ENCODE results near the gene RFPL2. TPM values are rescaled to one million over a fixed set of nuclear protein-coding genes. Genes with fewer than 3 reads are reported as not detected.
"Not testable (repeated sequence)": the region's sequence is repeated elsewhere in the genome, so short reads cannot be mapped to it uniquely, and the experiment has no call there.

RFPL2 gene
- polyA plus RNA-seq, 5 donors = not detected

- DNase-seq = no peak
Measured at GRCh38 chr22:32175115-32175514, 29.8 kb downstream of the RFPL2 start.

DNA sequence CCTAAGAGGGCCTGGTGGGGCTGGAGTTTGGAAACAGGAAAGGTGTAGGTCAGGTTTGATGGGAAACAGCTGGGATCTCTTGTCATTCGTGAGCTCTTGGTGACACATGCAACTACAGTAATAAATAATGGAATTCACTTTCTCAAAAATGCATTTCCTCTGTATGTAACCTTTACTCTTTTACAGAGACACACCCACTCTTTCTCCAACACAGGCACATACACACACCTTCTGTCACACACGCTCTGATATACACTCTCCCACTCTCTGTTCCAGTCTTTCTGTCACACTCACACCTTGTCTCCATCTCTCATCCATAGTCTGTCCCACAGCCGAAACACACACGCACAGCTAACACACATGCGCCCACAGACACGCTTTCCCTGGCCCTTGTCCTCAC is 39.2 kb downstream of the RFPL2 start:
- no peak for DNase-seq

- DNase-seq = no peak
Measured at GRCh38 chr22:32164075-32164860, 40.6 kb downstream of the RFPL2 start.

- not testable (repeated sequence) for DNase-seq
Measured at GRCh38 chr22:32160411-32160810, 44.5 kb downstream of the RFPL2 start.

GRCh38 chr22:32158712-32159533 is 46.0 kb downstream of the RFPL2 start, which contains the start of gene C22orf42:
Gene C22orf42 (minus strand): TSS chr22:32159303. CDS start chr22:32159215, 88 bp downstream.
- no peak for DNase-seq

GRCh38 chr22:32157632-32158031 is 47.2 kb downstream of the RFPL2 start:
- not testable (repeated sequence) for DNase-seq

- DNase-seq = not testable (repeated sequence)
Measured at GRCh38 chr22:32154727-32155126, 50.1 kb downstream of the RFPL2 start.

- not testable (repeated sequence) for DNase-seq
Measured at GRCh38 chr22:32151641-32152040, 53.2 kb downstream of the RFPL2 start.

GRCh38 chr22:32150647-32151046 is 54.2 kb downstream of the RFPL2 start:
- not testable (repeated sequence) for DNase-seq

DNA sequence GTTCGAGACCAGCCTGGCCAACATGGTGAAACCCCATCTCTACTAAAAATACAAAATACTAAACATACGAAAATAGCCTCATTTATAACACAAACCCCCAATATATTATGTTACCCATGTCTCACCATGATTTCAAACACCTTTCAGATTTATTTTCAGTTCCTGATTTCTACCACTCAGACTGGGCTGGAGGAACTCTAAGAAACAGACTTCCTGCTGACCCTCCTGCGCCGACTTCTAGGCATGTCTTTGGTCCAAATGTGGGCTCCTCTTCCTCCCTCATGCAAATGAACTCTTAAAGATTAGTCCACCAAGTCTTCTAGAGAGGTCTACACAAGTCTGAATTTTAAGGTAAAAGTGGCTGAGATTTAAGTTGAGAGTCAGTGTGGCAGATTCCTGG is 56.5 kb downstream of the RFPL2 start:
- DNase-seq = not testable (repeated sequence)

- DNase-seq = not testable (repeated sequence)
Measured at GRCh38 chr22:32147128-32147527, 57.7 kb downstream of the RFPL2 start.

DNA sequence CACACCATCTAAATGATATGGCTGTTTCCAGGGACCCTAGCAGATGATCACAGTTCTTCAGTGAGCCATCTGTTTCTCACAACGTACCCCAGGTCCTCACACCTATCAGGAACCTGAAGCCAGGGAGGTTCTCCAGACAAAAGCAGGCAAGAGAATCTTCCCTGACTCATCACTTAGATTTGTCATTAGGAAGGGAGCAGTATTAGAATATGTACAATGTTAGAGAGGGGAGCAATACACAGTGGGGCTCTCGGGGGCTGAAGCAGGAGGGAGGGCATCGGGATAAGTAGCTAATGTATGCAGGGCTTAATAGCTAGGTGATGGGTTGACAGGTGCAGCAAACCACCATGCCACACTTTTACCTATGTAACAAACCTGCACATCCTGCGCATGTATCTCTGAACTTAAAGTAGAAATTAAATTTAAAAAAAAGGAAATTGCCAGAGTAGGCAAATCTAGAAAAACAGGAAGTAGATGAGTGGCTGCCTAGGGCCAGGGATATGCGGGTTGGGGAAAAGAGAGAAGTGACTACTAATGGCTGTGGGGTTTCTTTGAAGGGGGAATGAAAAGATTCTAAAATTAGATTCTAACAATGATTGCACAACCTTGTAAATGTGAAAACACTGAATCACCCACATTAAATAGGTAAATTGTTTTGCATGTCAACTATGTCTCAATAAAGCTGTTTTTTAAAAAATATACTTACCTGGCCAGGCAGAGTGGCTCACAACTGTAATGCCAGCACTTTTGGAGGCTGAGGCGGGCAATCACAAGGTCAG is 60.2 kb downstream of the RFPL2 start:
- DNase-seq = no peak

- no peak for DNase-seq
Measured at GRCh38 chr22:32142600-32142999, 62.3 kb downstream of the RFPL2 start.

DNA sequence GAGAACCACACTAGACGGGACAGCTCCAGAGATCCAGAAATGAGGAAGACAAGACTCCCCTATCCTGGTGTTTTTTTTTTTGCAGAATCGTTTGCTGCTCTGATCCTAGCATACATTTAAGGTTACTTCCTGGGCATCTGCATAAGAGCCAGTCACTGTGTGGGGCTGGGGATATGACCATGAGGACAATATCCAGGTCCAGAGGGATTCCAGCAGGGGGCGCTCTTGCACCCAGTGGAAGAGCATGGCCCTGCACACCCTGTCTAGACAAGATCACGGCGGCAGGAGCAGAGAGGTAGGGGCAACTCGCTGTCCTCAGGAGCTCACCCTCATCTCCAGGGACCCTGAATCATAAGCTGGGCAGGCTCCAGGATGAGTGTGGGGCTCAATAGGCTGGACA is 64.2 kb downstream of the RFPL2 start:
- not testable (repeated sequence) for DNase-seq

Other genes with a start within 250 kb of the RFPL2 start
- gene SLC5A1, start 161.8 kb downstream of the RFPL2 start, polyA plus RNA-seq (ENCODE audit: insufficient read depth in 1 of 5, insufficient read length in 5 of 5, low replicate concordance in 1 of 5) = under 1 TPM; 0.26 to 0.44 (median 0.37) TPM
- gene C22orf42, start 45.8 kb downstream of the RFPL2 start, polyA plus RNA-seq (ENCODE audit: insufficient read depth in 1 of 5, insufficient read length in 5 of 5, low replicate concordance in 1 of 5) = under 1 TPM in 1 of 5 donors, not detected in 4; 0.39 TPM
- gene SLC5A4, start 50.3 kb upstream of the RFPL2 start, polyA plus RNA-seq (ENCODE audit: insufficient read depth in 1 of 5, insufficient read length in 5 of 5, low replicate concordance in 1 of 5) = 1 to 10 TPM in 1 of 5 donors, under 1 TPM in 4; 0.53 to 1.9 (median 0.91) TPM
- gene RFPL3, start 152.8 kb upstream of the RFPL2 start, polyA plus RNA-seq (ENCODE audit: insufficient read depth in 1 of 5, insufficient read length in 5 of 5, low replicate concordance in 1 of 5) = under 1 TPM in 2 of 5 donors, not detected in 3; 0.15 to 0.22 TPM
- gene RTCB, start 207.2 kb upstream of the RFPL2 start, polyA plus RNA-seq (ENCODE audit: insufficient read depth in 1 of 5, insufficient read length in 5 of 5, low replicate concordance in 1 of 5) = 10 to 100 TPM; 73.5 to 90.1 (median 81.1) TPM